ENCODE data around the gene RYR3. TPM values are rescaled to one million over a fixed set of nuclear protein-coding genes. Genes with fewer than 3 reads are reported as not detected.

RYR3 gene
- total RNA-seq, 1 donor from 2014 or later, result 1.5 TPM

GRCh38 chr15:33326908-33327307 lies 16.1 kb downstream of the RYR3 start:
- no peak overlapping the region for H3K4me3 Mint-ChIP-seq (ENCODE audit: unreplicated experiment)
- Histone ChIP-seq H3K27ac (ENCODE audit: low read depth, low read length) (no peak overlapping the region), H3K4me1 (ENCODE audit: insufficient read depth, low read length) (no peaks in the 10 kb centered on the region), H3K9me3 (ENCODE audit: insufficient read depth, low read depth, low read length) (no peaks in the 10 kb centered on the region), H3K9ac (ENCODE audit: low read length) (no peak overlapping the region), H3K4me2 (ENCODE audit: low read length) (no peak overlapping the region), H3K79me2 (ENCODE audit: insufficient read depth, low read length) (no peaks in the 10 kb centered on the region), H3K27me3 (ENCODE audit: insufficient read depth, low read length) (peaks cover 7% of the 10 kb centered on the region), H4K20me1 (ENCODE audit: insufficient read depth, low read length) (no peaks in the 10 kb centered on the region), H3K4me3 (ENCODE audit: insufficient read depth, low read depth, low read length) (no peak overlapping the region), H3K36me3 (ENCODE audit: insufficient read depth, low read length) (no peaks in the 10 kb centered on the region), H2AFZ (ENCODE audit: low read depth, low read length) (no peak overlapping the region)
- FAIRE-seq (no peak), DNase-seq (ENCODE audit: low read depth) (no peak)
- no peak overlapping the region for H3K27ac Mint-ChIP-seq (ENCODE audit: unreplicated experiment)
- peaks cover 3% of the 10 kb centered on the region for H3K36me3 Mint-ChIP-seq (ENCODE audit: low read depth, unreplicated experiment)
- no peak for TF ChIP-seq CTCF (IDR thresholded peaks at IDR 0.05; ENCODE audit: insufficient read depth, low read depth, low read length)
- no peak for TF ChIP-seq EZH2 (IDR thresholded peaks at IDR 0.05; ENCODE audit: insufficient read depth, low read length)
- peaks cover 3% of the 10 kb centered on the region for H3K9me3 Mint-ChIP-seq (ENCODE audit: unreplicated experiment)
- peaks cover 11% of the 10 kb centered on the region for H3K27me3 Mint-ChIP-seq (ENCODE audit: low read depth, unreplicated experiment)
- H3K4me1 Mint-ChIP-seq (ENCODE audit: low read depth, unreplicated experiment), result peaks cover 5% of the 10 kb centered on the region

DNA sequence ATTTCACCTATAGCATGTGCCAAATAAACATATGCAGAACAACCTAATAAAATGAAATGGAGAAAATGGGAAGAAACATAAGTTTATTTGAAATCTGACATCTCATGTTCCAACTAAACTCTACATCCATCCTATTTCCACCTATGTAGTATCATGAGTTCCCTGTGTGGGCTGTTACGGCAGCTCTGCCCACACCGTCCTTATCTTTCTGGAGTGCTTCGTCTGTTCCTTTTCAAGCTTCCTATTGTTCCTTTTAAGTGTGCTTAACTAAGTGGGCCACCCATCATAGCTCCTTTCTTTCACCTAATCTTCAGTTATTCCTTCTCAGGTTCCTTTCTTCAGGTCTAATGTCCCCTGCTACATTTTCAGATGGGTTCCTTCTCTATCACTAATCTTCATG lies 17.3 kb downstream of the RYR3 start:
- peaks cover 5% of the 10 kb centered on the region for H3K9me3 Mint-ChIP-seq (ENCODE audit: unreplicated experiment)
- no peaks in the 10 kb centered on the region for H4K20me1 ChIP-seq (ENCODE audit: insufficient read depth, low read length)
- peaks cover 7% of the 10 kb centered on the region for H3K27me3 ChIP-seq (ENCODE audit: insufficient read depth, low read length)
- peaks cover 11% of the 10 kb centered on the region for H3K27me3 Mint-ChIP-seq (ENCODE audit: low read depth, unreplicated experiment)
- no peaks in the 10 kb centered on the region for H3K79me2 ChIP-seq (ENCODE audit: insufficient read depth, low read length)
- no peak overlapping the region for H3K4me3 Mint-ChIP-seq (ENCODE audit: unreplicated experiment)
- no peak for FAIRE-seq
- no peak overlapping the region for H3K4me3 ChIP-seq (ENCODE audit: insufficient read depth, low read depth, low read length)
- H2AFZ ChIP-seq (ENCODE audit: low read depth, low read length), result no peak overlapping the region
- no peak overlapping the region for H3K27ac ChIP-seq (ENCODE audit: low read depth, low read length)
- no peaks in the 10 kb centered on the region for H3K9me3 ChIP-seq (ENCODE audit: insufficient read depth, low read depth, low read length)
- no peak overlapping the region for H3K9ac ChIP-seq (ENCODE audit: low read length)
- H3K27ac Mint-ChIP-seq (ENCODE audit: unreplicated experiment), result no peak overlapping the region
- no peak overlapping the region for H3K4me2 ChIP-seq (ENCODE audit: low read length)
- H3K4me1 ChIP-seq (ENCODE audit: insufficient read depth, low read length), result no peaks in the 10 kb centered on the region
- DNase-seq (ENCODE audit: low read depth), result no peak
- peaks cover 3% of the 10 kb centered on the region for H3K36me3 Mint-ChIP-seq (ENCODE audit: low read depth, unreplicated experiment)
- H3K4me1 Mint-ChIP-seq (ENCODE audit: low read depth, unreplicated experiment), result peaks cover 5% of the 10 kb centered on the region
- H3K36me3 ChIP-seq (ENCODE audit: insufficient read depth, low read length), result no peaks in the 10 kb centered on the region
- TF ChIP-seq CTCF (IDR thresholded peaks at IDR 0.05; ENCODE audit: insufficient read depth, low read depth, low read length) (no peak), EZH2 (IDR thresholded peaks at IDR 0.05; ENCODE audit: insufficient read depth, low read length) (no peak)

- no peak for FAIRE-seq
- H3K9me3 Mint-ChIP-seq (ENCODE audit: unreplicated experiment), result peaks cover 6% of the 10 kb centered on the region
Measured at GRCh38 chr15:33329457-33329856, 18.7 kb downstream of the RYR3 start.

More at GRCh38 chr15:33329457-33329856, 18.7 kb downstream of the RYR3 start:
- Histone ChIP-seq H3K27me3 (ENCODE audit: insufficient read depth, low read length) (peaks cover 7% of the 10 kb centered on the region), H3K9me3 (ENCODE audit: insufficient read depth, low read depth, low read length) (no peaks in the 10 kb centered on the region), H3K4me3 (ENCODE audit: insufficient read depth, low read depth, low read length) (no peak overlapping the region), H3K27ac (ENCODE audit: low read depth, low read length) (no peak overlapping the region), H3K9ac (ENCODE audit: low read length) (no peak overlapping the region), H4K20me1 (ENCODE audit: insufficient read depth, low read length) (no peaks in the 10 kb centered on the region), H2AFZ (ENCODE audit: low read depth, low read length) (no peak overlapping the region), H3K4me1 (ENCODE audit: insufficient read depth, low read length) (no peaks in the 10 kb centered on the region), H3K4me2 (ENCODE audit: low read length) (no peak overlapping the region), H3K79me2 (ENCODE audit: insufficient read depth, low read length) (no peaks in the 10 kb centered on the region), H3K36me3 (ENCODE audit: insufficient read depth, low read length) (no peaks in the 10 kb centered on the region)
- TF ChIP-seq EZH2 (IDR thresholded peaks at IDR 0.05; ENCODE audit: insufficient read depth, low read length) (no peak), CTCF (IDR thresholded peaks at IDR 0.05; ENCODE audit: insufficient read depth, low read depth, low read length) (no peak)
- H3K36me3 Mint-ChIP-seq (ENCODE audit: low read depth, unreplicated experiment), result peaks cover 3% of the 10 kb centered on the region
- H3K4me1 Mint-ChIP-seq (ENCODE audit: low read depth, unreplicated experiment), result no peaks in the 10 kb centered on the region
- no peak for DNase-seq (ENCODE audit: low read depth)
- H3K27ac Mint-ChIP-seq (ENCODE audit: unreplicated experiment), result no peak overlapping the region
- no peak overlapping the region for H3K4me3 Mint-ChIP-seq (ENCODE audit: unreplicated experiment)
- peaks cover 12% of the 10 kb centered on the region for H3K27me3 Mint-ChIP-seq (ENCODE audit: low read depth, unreplicated experiment)

Data from astrocyte (in vitro differentiated cells and primary cell).